GM12865 (cell line): ENCODE measurements around the gene PDE3A.

Experiments
- DNase-seq: peaks from one replicate; pipeline ENCODE4 v3.0.0; 2010; ENCODE audit warnings: low read depth
- H3K4me3 ChIP-seq: 2 replicates; pipeline ENCODE4 v1.5.1; 2011; ENCODE audit warnings: mild to moderate bottlenecking, low read depth, low read length, control low read depth
- CTCF ChIP-seq: IDR thresholded peaks from 2 replicates; pipeline ENCODE4 v1.5.1; 2011; ENCODE audit warnings: low read length, control low read depth, low read depth, inconsistent platforms; ENCODE audit not compliant: insufficient read depth; ENCODE audit errors: missing control alignments

The PDE3A gene

GRCh38 chr12:20520532-20520931 lies 152.2 kb downstream of the PDE3A start:
- H3K4me3 ChIP-seq, result no peak overlapping the region
- no peak for DNase-seq
- no peak for TF ChIP-seq CTCF

- no peak for DNase-seq
- TF ChIP-seq CTCF, result no peak
- no peak overlapping the region for H3K4me3 ChIP-seq
Measured at GRCh38 chr12:20523658-20524057, 155.3 kb downstream of the PDE3A start.

- DNase-seq, result no peak
- no peak for TF ChIP-seq CTCF
- no peak overlapping the region for H3K4me3 ChIP-seq
Measured at GRCh38 chr12:20524113-20524512, 155.8 kb downstream of the PDE3A start.

- TF ChIP-seq CTCF, result no peak
- DNase-seq, result no peak
- H3K4me3 ChIP-seq, result no peak overlapping the region
Measured at GRCh38 chr12:20525064-20525610, 156.8 kb downstream of the PDE3A start.

GRCh38 chr12:20527417-20528163 lies 159.3 kb downstream of the PDE3A start:
- no peak for TF ChIP-seq CTCF
- H3K4me3 ChIP-seq, result no peak overlapping the region
- no peak for DNase-seq

GRCh38 chr12:20528208-20528607 lies 159.9 kb downstream of the PDE3A start:
- TF ChIP-seq CTCF, result no peak

GRCh38 chr12:20546267-20546666 lies 177.9 kb downstream of the PDE3A start:
- H3K4me3 ChIP-seq, result no peak overlapping the region
- TF ChIP-seq CTCF, result no peak
- no peak for DNase-seq

More at GRCh38 chr12:20528208-20528607, 159.9 kb downstream of the PDE3A start:
- H3K4me3 ChIP-seq, result no peak overlapping the region
- DNase-seq, result no peak
